B cell (primary cell): ENCODE data around the gene NAGPA.

Experiments
- EZH2 ChIP-seq: IDR thresholded peaks from 2 replicates; pipeline ENCODE4 v1.6.1; 2012; ENCODE audit warnings: borderline replicate concordance, low read depth, mild to moderate bottlenecking, moderate library complexity, low read length; ENCODE audit not compliant: insufficient read depth, poor library complexity, severe bottlenecking
- TF ChIP-seq, protein P1 (sequence below): fragments of 200-600 bp; IDR thresholded peaks from one replicate; pipeline ENCODE4 v1.8.0; 2022; ENCODE audit warnings: antibody characterized with exemption, mild to moderate bottlenecking

- TF ChIP-seq, protein P1, sequence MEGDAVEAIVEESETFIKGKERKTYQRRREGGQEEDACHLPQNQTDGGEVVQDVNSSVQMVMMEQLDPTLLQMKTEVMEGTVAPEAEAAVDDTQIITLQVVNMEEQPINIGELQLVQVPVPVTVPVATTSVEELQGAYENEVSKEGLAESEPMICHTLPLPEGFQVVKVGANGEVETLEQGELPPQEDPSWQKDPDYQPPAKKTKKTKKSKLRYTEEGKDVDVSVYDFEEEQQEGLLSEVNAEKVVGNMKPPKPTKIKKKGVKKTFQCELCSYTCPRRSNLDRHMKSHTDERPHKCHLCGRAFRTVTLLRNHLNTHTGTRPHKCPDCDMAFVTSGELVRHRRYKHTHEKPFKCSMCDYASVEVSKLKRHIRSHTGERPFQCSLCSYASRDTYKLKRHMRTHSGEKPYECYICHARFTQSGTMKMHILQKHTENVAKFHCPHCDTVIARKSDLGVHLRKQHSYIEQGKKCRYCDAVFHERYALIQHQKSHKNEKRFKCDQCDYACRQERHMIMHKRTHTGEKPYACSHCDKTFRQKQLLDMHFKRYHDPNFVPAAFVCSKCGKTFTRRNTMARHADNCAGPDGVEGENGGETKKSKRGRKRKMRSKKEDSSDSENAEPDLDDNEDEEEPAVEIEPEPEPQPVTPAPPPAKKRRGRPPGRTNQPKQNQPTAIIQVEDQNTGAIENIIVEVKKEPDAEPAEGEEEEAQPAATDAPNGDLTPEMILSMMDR: no peak
- TF ChIP-seq EZH2: no peak
Measured at GRCh38 chr16:5025171-5025632, 8.5 kb downstream of the NAGPA start.
